OCI-LY7 (cell line): ENCODE data around the gene RAD1.

Experiments used
- EZH2phosphoT487 ChIP-seq: fragments of 200-600 bp; sonication (generic); IDR thresholded peaks from 2 replicates; pipeline ENCODE4 v1.6.1; 2018; ENCODE audit warnings: low read depth, borderline replicate concordance, mild to moderate bottlenecking, mixed run types, antibody characterized with exemption, low read length, moderate library complexity, mixed read lengths
- TF ChIP-seq, protein P1 (sequence below): fragments of 200-600 bp; sonication (generic); conservative IDR thresholded peaks from 2 replicates; pipeline ENCODE4 v1.5.1; 2014; ENCODE audit warnings: mild to moderate bottlenecking, antibody characterized with exemption, low read length, moderate library complexity, mixed read lengths

DNA sequence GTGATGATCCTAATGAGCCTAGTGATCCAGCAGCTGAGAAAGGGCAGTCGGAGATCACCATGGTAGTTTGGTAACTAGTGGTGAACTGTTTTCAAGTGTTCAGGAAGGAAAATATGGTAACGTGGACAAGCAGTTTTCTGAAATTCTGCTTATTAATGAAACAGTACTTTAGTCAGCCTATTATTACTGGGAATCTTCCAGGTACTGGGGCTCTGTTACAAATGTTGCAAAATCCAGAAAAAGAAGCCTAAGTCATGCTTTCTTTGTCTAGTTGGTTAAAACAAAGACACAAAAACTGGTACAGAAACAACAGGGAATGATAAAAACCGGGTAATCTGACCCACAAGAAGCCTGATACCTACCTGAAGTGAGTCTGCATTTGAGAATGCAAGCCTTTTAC lies 58.1 kb downstream of the RAD1 start:
- TF ChIP-seq, protein P1, sequence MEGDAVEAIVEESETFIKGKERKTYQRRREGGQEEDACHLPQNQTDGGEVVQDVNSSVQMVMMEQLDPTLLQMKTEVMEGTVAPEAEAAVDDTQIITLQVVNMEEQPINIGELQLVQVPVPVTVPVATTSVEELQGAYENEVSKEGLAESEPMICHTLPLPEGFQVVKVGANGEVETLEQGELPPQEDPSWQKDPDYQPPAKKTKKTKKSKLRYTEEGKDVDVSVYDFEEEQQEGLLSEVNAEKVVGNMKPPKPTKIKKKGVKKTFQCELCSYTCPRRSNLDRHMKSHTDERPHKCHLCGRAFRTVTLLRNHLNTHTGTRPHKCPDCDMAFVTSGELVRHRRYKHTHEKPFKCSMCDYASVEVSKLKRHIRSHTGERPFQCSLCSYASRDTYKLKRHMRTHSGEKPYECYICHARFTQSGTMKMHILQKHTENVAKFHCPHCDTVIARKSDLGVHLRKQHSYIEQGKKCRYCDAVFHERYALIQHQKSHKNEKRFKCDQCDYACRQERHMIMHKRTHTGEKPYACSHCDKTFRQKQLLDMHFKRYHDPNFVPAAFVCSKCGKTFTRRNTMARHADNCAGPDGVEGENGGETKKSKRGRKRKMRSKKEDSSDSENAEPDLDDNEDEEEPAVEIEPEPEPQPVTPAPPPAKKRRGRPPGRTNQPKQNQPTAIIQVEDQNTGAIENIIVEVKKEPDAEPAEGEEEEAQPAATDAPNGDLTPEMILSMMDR, result no peak
- no peak for TF ChIP-seq EZH2phosphoT487
